Muscle of arm (tissue), 12 donors: ENCODE data around the gene IGF2BP2. TPM values are rescaled to one million over a fixed set of nuclear protein-coding genes. Genes with fewer than 3 reads are reported as not detected.
"Not testable (repeated sequence)": the region's sequence is repeated elsewhere in the genome, so short reads cannot be mapped to it uniquely, and the experiment has no call there.

Experiments used
- DNase-seq: peaks from one replicate; pipeline ENCODE4 v3.0.0-alpha.2; 2013
- polyA plus RNA-seq, 12 donors: library from polyadenylated mRNA; unstranded; fragments of 120-200 nt; gene quantifications; one replicate each; pipeline ENCODE4 v1.2.1, GENCODE V29; 2013; ENCODE audit not compliant: insufficient read length in 12 of 12

The IGF2BP2 gene
- polyA plus RNA-seq, 12 donors, result 38.5 to 153 (median 49.6) TPM

GRCh38 chr3:185813205-185813604 lies 11.6 kb downstream of the IGF2BP2 start:
- no peak for DNase-seq

GRCh38 chr3:185807445-185808068 lies 17.3 kb downstream of the IGF2BP2 start:
- no peak for DNase-seq

- DNase-seq, result not testable (repeated sequence)
These were observed 26.1 kb downstream of the IGF2BP2 start for GRCh38 chr3:185798831-185799110.

- no peak for DNase-seq
These were observed 26.6 kb downstream of the IGF2BP2 start for GRCh38 chr3:185797993-185798830.

GRCh38 chr3:185797108-185797881 lies 27.5 kb downstream of the IGF2BP2 start:
- no peak for DNase-seq

- no peak for DNase-seq
These were observed 28.3 kb downstream of the IGF2BP2 start for GRCh38 chr3:185796431-185797107.

- no peak for DNase-seq
These were observed 31.5 kb downstream of the IGF2BP2 start for GRCh38 chr3:185793381-185793780.

- no peak for DNase-seq
These were observed 31.9 kb downstream of the IGF2BP2 start for GRCh38 chr3:185792955-185793354.

- no peak for DNase-seq
These were observed 34.7 kb downstream of the IGF2BP2 start for GRCh38 chr3:185789891-185790830.

GRCh38 chr3:185789134-185789533 lies 35.7 kb downstream of the IGF2BP2 start:
- no peak for DNase-seq

- DNase-seq, result no peak
These were observed 36.5 kb downstream of the IGF2BP2 start for GRCh38 chr3:185788292-185788691.

- no peak for DNase-seq
These were observed 37.6 kb downstream of the IGF2BP2 start for GRCh38 chr3:185786956-185787877.

- DNase-seq, result not testable (repeated sequence)
These were observed 38.6 kb downstream of the IGF2BP2 start for GRCh38 chr3:185786258-185786657.

GRCh38 chr3:185784317-185784716 lies 40.5 kb downstream of the IGF2BP2 start:
- DNase-seq, result no peak

- no peak for DNase-seq
These were observed 43.1 kb downstream of the IGF2BP2 start for GRCh38 chr3:185781759-185782158.

GRCh38 chr3:185779461-185779860 lies 45.4 kb downstream of the IGF2BP2 start:
- DNase-seq, result no peak

- no peak for DNase-seq
These were observed 46.0 kb downstream of the IGF2BP2 start for GRCh38 chr3:185778821-185779220.

- DNase-seq, result no peak
These were observed 46.7 kb downstream of the IGF2BP2 start for GRCh38 chr3:185778094-185778493.

- DNase-seq, result no peak
These were observed 54.7 kb downstream of the IGF2BP2 start for GRCh38 chr3:185770109-185770508.

GRCh38 chr3:185768578-185768982 lies 56.3 kb downstream of the IGF2BP2 start:
- peak; percentile 50 for DNase-seq
